Measurements from ENCODE around the gene EPHB1.

The EPHB1 gene

GRCh38 chr3:134877788-134878187 is 82.7 kb downstream of the EPHB1 start:
- no peak for DNase-seq (ENCODE audit: low read depth, low spot score)
- Histone ChIP-seq H3K27ac (no peak overlapping the region), H3K9ac (ENCODE audit: insufficient read length) (no peak overlapping the region), H3K9me3 (ENCODE audit: low read depth, low read length) (no peaks in the 10 kb centered on the region), H3K4me3 (no peak overlapping the region), H3K36me3 (ENCODE audit: insufficient read depth, low read length) (no peaks in the 10 kb centered on the region)
- TF ChIP-seq EZH2 (IDR thresholded peaks at IDR 0.05) (no peak), FOXP2 (optimal IDR thresholded peaks at IDR 0.05; ENCODE audit: control extremely low read depth, extremely low read length, insufficient read depth) (no peak), POLR2AphosphoS5 (IDR thresholded peaks at IDR 0.05; ENCODE audit: borderline replicate concordance, low read depth, low read length) (no peak)

- Histone ChIP-seq H3K27ac (no peak overlapping the region), H3K36me3 (ENCODE audit: insufficient read depth, low read length) (no peaks in the 10 kb centered on the region), H3K9me3 (ENCODE audit: low read depth, low read length) (no peaks in the 10 kb centered on the region), H3K9ac (ENCODE audit: insufficient read length) (no peak overlapping the region), H3K4me3 (no peak overlapping the region)
- TF ChIP-seq EZH2 (IDR thresholded peaks at IDR 0.05) (no peak), FOXP2 (optimal IDR thresholded peaks at IDR 0.05; ENCODE audit: control extremely low read depth, extremely low read length, insufficient read depth) (no peak), POLR2AphosphoS5 (IDR thresholded peaks at IDR 0.05; ENCODE audit: borderline replicate concordance, low read depth, low read length) (no peak)
- DNase-seq (ENCODE audit: low read depth, low spot score) = no peak
These were observed 84.9 kb downstream of the EPHB1 start for GRCh38 chr3:134879990-134880389.

- H3K4me3 ChIP-seq = no peak overlapping the region
- H3K27ac ChIP-seq = no peak overlapping the region
- H3K9ac ChIP-seq (ENCODE audit: insufficient read length) = no peak overlapping the region
- no peaks in the 10 kb centered on the region for H3K36me3 ChIP-seq (ENCODE audit: insufficient read depth, low read length)
- H3K9me3 ChIP-seq (ENCODE audit: low read depth, low read length) = no peaks in the 10 kb centered on the region
- no peak for TF ChIP-seq EZH2 (IDR thresholded peaks at IDR 0.05)
- no peak for TF ChIP-seq FOXP2 (optimal IDR thresholded peaks at IDR 0.05; ENCODE audit: control extremely low read depth, extremely low read length, insufficient read depth)
- TF ChIP-seq POLR2AphosphoS5 (IDR thresholded peaks at IDR 0.05; ENCODE audit: borderline replicate concordance, low read depth, low read length) = no peak
- DNase-seq (ENCODE audit: low read depth, low spot score) = no peak
These were observed 85.4 kb downstream of the EPHB1 start for GRCh38 chr3:134880431-134880830.

- TF ChIP-seq POLR2AphosphoS5 (IDR thresholded peaks at IDR 0.05; ENCODE audit: borderline replicate concordance, low read depth, low read length) = no peak
- no peak for TF ChIP-seq EZH2 (IDR thresholded peaks at IDR 0.05)
- TF ChIP-seq FOXP2 (optimal IDR thresholded peaks at IDR 0.05; ENCODE audit: control extremely low read depth, extremely low read length, insufficient read depth) = no peak
- no peak overlapping the region for H3K4me3 ChIP-seq
- no peak for DNase-seq (ENCODE audit: low read depth, low spot score)
- H3K9me3 ChIP-seq (ENCODE audit: low read depth, low read length) = no peaks in the 10 kb centered on the region
- H3K9ac ChIP-seq (ENCODE audit: insufficient read length) = no peak overlapping the region
- no peak overlapping the region for H3K27ac ChIP-seq
- no peaks in the 10 kb centered on the region for H3K36me3 ChIP-seq (ENCODE audit: insufficient read depth, low read length)
These were observed 86.2 kb downstream of the EPHB1 start for GRCh38 chr3:134881305-134881704.

GRCh38 chr3:134883697-134884385 is 88.8 kb downstream of the EPHB1 start:
- Histone ChIP-seq H3K27ac (no peak overlapping the region), H3K36me3 (ENCODE audit: insufficient read depth, low read length) (no peaks in the 10 kb centered on the region), H3K9ac (ENCODE audit: insufficient read length) (no peak overlapping the region), H3K4me3 (no peak overlapping the region), H3K9me3 (ENCODE audit: low read depth, low read length) (no peaks in the 10 kb centered on the region)
- TF ChIP-seq POLR2AphosphoS5 (IDR thresholded peaks at IDR 0.05; ENCODE audit: borderline replicate concordance, low read depth, low read length) (no peak), FOXP2 (optimal IDR thresholded peaks at IDR 0.05; ENCODE audit: control extremely low read depth, extremely low read length, insufficient read depth) (no peak), EZH2 (IDR thresholded peaks at IDR 0.05) (no peak)
- no peak for DNase-seq (ENCODE audit: low read depth, low spot score)

GRCh38 chr3:134885877-134886621 is 91.0 kb downstream of the EPHB1 start:
- Histone ChIP-seq H3K9me3 (ENCODE audit: low read depth, low read length) (no peaks in the 10 kb centered on the region), H3K4me3 (no peak overlapping the region), H3K36me3 (ENCODE audit: insufficient read depth, low read length) (no peaks in the 10 kb centered on the region), H3K27ac (no peak overlapping the region), H3K9ac (ENCODE audit: insufficient read length) (no peak overlapping the region)
- TF ChIP-seq FOXP2 (optimal IDR thresholded peaks at IDR 0.05; ENCODE audit: control extremely low read depth, extremely low read length, insufficient read depth) (no peak), EZH2 (IDR thresholded peaks at IDR 0.05) (no peak), POLR2AphosphoS5 (IDR thresholded peaks at IDR 0.05; ENCODE audit: borderline replicate concordance, low read depth, low read length) (no peak)
- no peak for DNase-seq (ENCODE audit: low read depth, low spot score)

GRCh38 chr3:134886991-134887390 is 91.9 kb downstream of the EPHB1 start:
- Histone ChIP-seq H3K27ac (no peak overlapping the region), H3K36me3 (ENCODE audit: insufficient read depth, low read length) (no peaks in the 10 kb centered on the region), H3K9me3 (ENCODE audit: low read depth, low read length) (no peaks in the 10 kb centered on the region), H3K9ac (ENCODE audit: insufficient read length) (no peak overlapping the region), H3K4me3 (no peak overlapping the region)
- no peak for DNase-seq (ENCODE audit: low read depth, low spot score)
- TF ChIP-seq EZH2 (IDR thresholded peaks at IDR 0.05) (no peak), FOXP2 (optimal IDR thresholded peaks at IDR 0.05; ENCODE audit: control extremely low read depth, extremely low read length, insufficient read depth) (no peak), POLR2AphosphoS5 (IDR thresholded peaks at IDR 0.05; ENCODE audit: borderline replicate concordance, low read depth, low read length) (no peak)

GRCh38 chr3:134887536-134887935 is 92.5 kb downstream of the EPHB1 start:
- Histone ChIP-seq H3K36me3 (ENCODE audit: insufficient read depth, low read length) (no peaks in the 10 kb centered on the region), H3K9me3 (ENCODE audit: low read depth, low read length) (no peaks in the 10 kb centered on the region), H3K27ac (no peak overlapping the region), H3K4me3 (no peak overlapping the region), H3K9ac (ENCODE audit: insufficient read length) (no peak overlapping the region)
- TF ChIP-seq FOXP2 (optimal IDR thresholded peaks at IDR 0.05; ENCODE audit: control extremely low read depth, extremely low read length, insufficient read depth) (no peak), POLR2AphosphoS5 (IDR thresholded peaks at IDR 0.05; ENCODE audit: borderline replicate concordance, low read depth, low read length) (no peak), EZH2 (IDR thresholded peaks at IDR 0.05) (no peak)
- no peak for DNase-seq (ENCODE audit: low read depth, low spot score)
